Stomach (tissue), 9 donors: ENCODE measurements around the gene TIGD1. TPM values are rescaled to one million over a fixed set of nuclear protein-coding genes. Genes with fewer than 3 reads are reported as not detected.

Source experiments
- DNase-seq, 2 donors: peaks; one replicate each; pipeline versions ENCODE4 v3.0.0 to v3.0.0-alpha.2; 2013 to 2019
- H3K27ac ChIP-seq, 5 donors: fragments of 200-600 bp in 4 of 5; sonication (generic) in 4 of 5; one replicate each; pipeline ENCODE4 v1.5.1; 2013 to 2019; ENCODE audit warnings: mild to moderate bottlenecking in 1 of 5, moderate library complexity in 1 of 5
- H3K27me3 ChIP-seq, 3 donors: fragments of 200-600 bp; sonication (generic); one replicate each; pipeline ENCODE4 v1.5.1; 2017 to 2019; ENCODE audit warnings: mixed run types in 1 of 3
- H3K36me3 ChIP-seq, 4 donors: fragments of 200-600 bp; sonication (generic); 1 replicate in 3 of 4; 2 replicates in 1 of 4; pipeline ENCODE4 v1.5.1; 2016 to 2019
- H3K4me1 ChIP-seq, 4 donors: fragments of 200-600 bp; sonication (generic); one replicate each; pipeline ENCODE4 v1.5.1; 2016 to 2019
- H3K4me3 ChIP-seq, 4 donors: fragments of 200-600 bp; sonication (generic) in 3 of 4; one replicate each; pipeline ENCODE4 v1.5.1; 2016 to 2019; ENCODE audit warnings: mild to moderate bottlenecking in 1 of 4
- H3K9me3 ChIP-seq, 4 donors: fragments of 200-600 bp; sonication (generic); one replicate each; pipeline ENCODE4 v1.5.1; 2016 to 2019
- EP300 ChIP-seq: sonication (generic); formaldehyde crosslinking; IDR thresholded peaks from one replicate; pipeline ENCODE4 v1.6.1; 2017; ENCODE audit warnings: antibody characterized with exemption
- POLR2A ChIP-seq, 4 donors: fragments of 450-650 bp; IDR thresholded peaks; one replicate each; pipeline ENCODE4 v1.6.1; 2016; ENCODE audit warnings: antibody characterized with exemption in 4 of 4, control low read depth in 2 of 4, mild to moderate bottlenecking in 1 of 4, moderate library complexity in 1 of 4
- POLR2AphosphoS5 ChIP-seq, 3 donors: sonication (generic); formaldehyde crosslinking; IDR thresholded peaks; one replicate each; pipeline ENCODE4 v1.6.1; 2016; ENCODE audit warnings: antibody characterized with exemption in 3 of 3
- WGBS, 5 donors: extraction: QIAGEN DNeasy Blood & Tissue Kit in 3 of 5; methylation state at CpG; one replicate each; pipeline versions ENCODE4 v1.1.5 to v1.1.7; 2013 to 2018; 5-methylcytosine and 5-hydroxymethylcytosine counted together
- intact Hi-C: fragments of 100-400 bp; cut with DNase I; formaldehyde crosslinking; loops from one replicate; pipeline ENCODE4 v1.15.1; 2023; ENCODE audit warnings: low total_unique reads
- polyA plus RNA-seq, 3 donors: library from polyadenylated mRNA; stranded (reverse); fragments of 200-250 nt; gene quantifications; one replicate each; pipeline ENCODE4 v1.2.3, GENCODE V29; 2013
- total RNA-seq, 5 donors: library from RNA; depleted of rRNA; stranded (reverse); fragments of >200 nt; gene quantifications; one replicate each; pipeline versions ENCODE4 v1.1.0 to v1.2.3, GENCODE V29; 2014 to 2016
- TF ChIP-seq, protein P1 (sequence below), 7 experiments: fragments of 450-650 bp in 4 of 7; fragments of 200-600 bp in 3 of 7; sonication (generic) in 3 of 7; IDR thresholded peaks; one replicate each; pipeline ENCODE4 v1.5.1; 2016 to 2019; ENCODE audit warnings: antibody characterized with exemption in 7 of 7, control low read depth in 2 of 7, mild to moderate bottlenecking in 1 of 7
- donor health status: healthy with polysubstance abuse.
- donor health status: Bipolar disorder and iron deficiency.
- donor health status: healthy.

The TIGD1 gene
- total and polyA plus RNA-seq, 8 donors: 1.2 to 14.5 (median 6.1) TPM

DNA sequence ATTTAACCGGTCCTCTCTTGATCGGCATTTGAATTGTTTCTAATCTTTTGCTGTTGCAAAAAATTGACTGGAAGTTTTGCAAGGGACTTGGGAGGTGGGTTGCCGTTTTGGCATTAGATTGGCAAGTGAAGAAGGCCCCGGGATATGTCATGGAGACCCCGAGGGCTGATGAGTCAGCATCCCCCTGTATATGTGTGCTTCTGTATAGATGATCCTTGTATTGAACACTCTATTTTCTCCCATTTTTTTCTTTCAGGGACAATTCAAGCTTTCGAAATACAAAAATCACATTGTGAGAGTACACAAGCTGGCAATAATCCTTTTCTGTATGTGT is 30.3 kb upstream of the TIGD1 start:
- intact Hi-C loops: no loop called here
- WGBS, 5 donors: 30 to 70% (median 55%) methylated on average over 6 of the region's 6 CpGs
- DNase-seq: no peak
- H3K27ac ChIP-seq: peak overlapping the region; percentile 16 to 87 (median 65)
- peaks cover 10 to 27% (median 15%) of the 10 kb centered on the region in 4 donors for H3K4me1 ChIP-seq
- H3K27me3 ChIP-seq: no peaks in the 10 kb centered on the region
- H3K36me3 ChIP-seq: peaks cover 4 to 71% (median 63%) of the 10 kb centered on the region in 4 donors
- H3K9me3 ChIP-seq: peaks cover 0 to 6% (median 0%) of the 10 kb centered on the region in 4 donors
- peak overlapping the region in 1 of 4 donors; percentile 1 for H3K4me3 ChIP-seq
- TF ChIP-seq POLR2A (IDR thresholded peaks at IDR 0.05): no peak
- TF ChIP-seq, protein P1, sequence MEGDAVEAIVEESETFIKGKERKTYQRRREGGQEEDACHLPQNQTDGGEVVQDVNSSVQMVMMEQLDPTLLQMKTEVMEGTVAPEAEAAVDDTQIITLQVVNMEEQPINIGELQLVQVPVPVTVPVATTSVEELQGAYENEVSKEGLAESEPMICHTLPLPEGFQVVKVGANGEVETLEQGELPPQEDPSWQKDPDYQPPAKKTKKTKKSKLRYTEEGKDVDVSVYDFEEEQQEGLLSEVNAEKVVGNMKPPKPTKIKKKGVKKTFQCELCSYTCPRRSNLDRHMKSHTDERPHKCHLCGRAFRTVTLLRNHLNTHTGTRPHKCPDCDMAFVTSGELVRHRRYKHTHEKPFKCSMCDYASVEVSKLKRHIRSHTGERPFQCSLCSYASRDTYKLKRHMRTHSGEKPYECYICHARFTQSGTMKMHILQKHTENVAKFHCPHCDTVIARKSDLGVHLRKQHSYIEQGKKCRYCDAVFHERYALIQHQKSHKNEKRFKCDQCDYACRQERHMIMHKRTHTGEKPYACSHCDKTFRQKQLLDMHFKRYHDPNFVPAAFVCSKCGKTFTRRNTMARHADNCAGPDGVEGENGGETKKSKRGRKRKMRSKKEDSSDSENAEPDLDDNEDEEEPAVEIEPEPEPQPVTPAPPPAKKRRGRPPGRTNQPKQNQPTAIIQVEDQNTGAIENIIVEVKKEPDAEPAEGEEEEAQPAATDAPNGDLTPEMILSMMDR (IDR thresholded peaks at IDR 0.05): no peak
- no peak for TF ChIP-seq EP300

DNA sequence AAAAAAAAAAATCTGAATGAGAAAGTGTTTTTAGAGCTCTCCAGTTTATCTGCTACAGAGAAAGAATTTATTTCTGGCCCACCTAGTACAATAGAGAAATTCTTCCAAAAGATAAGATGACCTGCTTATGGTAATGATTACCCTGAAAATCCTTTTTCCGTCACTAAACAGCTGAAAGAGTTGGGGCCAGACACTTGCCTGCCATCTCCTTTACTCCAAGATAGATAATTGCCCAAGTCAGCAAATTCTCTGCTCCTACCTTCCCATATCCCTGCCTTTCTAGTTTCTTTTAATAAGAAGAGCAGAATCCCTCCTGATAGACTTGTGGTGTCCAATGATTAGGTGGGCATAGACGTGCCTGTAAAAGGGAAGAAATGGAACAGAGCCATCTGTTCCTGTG is 28.3 kb upstream of the TIGD1 start:
- Histone ChIP-seq H3K27me3 (no peaks in the 10 kb centered on the region), H3K9me3 (no peaks in the 10 kb centered on the region), H3K4me1 (peaks cover 10 to 27% (median 17%) of the 10 kb centered on the region in 4 donors), H3K36me3 (peaks cover 12 to 83% (median 73%) of the 10 kb centered on the region in 4 donors), H3K27ac (no peak overlapping the region), H3K4me3 (no peak overlapping the region)
- no peak for DNase-seq
- WGBS, 5 donors: 67 to 87% (median 76%) methylated on average over 2 of the region's 2 CpGs
- no peak for TF ChIP-seq POLR2AphosphoS5 (IDR thresholded peaks at IDR 0.05)
- TF ChIP-seq POLR2A (IDR thresholded peaks at IDR 0.05): no peak
- TF ChIP-seq EP300: no peak
- TF ChIP-seq, protein P1 (IDR thresholded peaks at IDR 0.05): no peak
- intact Hi-C loops: no loop called here

DNA sequence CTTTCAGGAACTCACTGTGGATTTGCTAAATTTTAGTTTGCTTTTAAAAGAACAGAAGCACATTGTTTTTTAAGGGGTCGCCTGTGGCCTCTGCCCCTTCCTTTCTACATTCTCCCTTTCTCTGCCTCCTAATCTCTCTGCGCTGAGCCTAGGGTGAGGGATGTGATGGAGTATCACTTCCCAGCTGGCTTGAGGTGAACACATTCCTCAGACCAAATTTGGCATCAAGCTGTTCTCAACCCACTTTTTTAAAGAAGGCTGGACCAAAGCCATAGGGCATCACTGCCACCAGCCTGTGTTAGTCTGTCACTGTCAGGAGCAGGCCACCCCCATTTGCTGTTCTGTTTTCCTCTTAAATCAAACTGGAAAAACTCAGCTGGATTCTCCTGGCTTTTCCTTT is 27.5 kb upstream of the TIGD1 start:
- Histone ChIP-seq H3K4me3 (no peak overlapping the region), H3K36me3 (peaks cover 15 to 83% (median 72%) of the 10 kb centered on the region in 4 donors), H3K4me1 (peaks cover 10 to 27% (median 19%) of the 10 kb centered on the region in 4 donors), H3K9me3 (no peaks in the 10 kb centered on the region), H3K27ac (peak overlapping the region in 1 of 5 donors; percentile 31), H3K27me3 (no peaks in the 10 kb centered on the region)
- intact Hi-C loops: no loop called here
- no peak for DNase-seq
- TF ChIP-seq, protein P1 (IDR thresholded peaks at IDR 0.05): no peak
- WGBS, 5 donors: 76 to 94% (median 85%) methylated on average over 2 of the region's 2 CpGs

DNA sequence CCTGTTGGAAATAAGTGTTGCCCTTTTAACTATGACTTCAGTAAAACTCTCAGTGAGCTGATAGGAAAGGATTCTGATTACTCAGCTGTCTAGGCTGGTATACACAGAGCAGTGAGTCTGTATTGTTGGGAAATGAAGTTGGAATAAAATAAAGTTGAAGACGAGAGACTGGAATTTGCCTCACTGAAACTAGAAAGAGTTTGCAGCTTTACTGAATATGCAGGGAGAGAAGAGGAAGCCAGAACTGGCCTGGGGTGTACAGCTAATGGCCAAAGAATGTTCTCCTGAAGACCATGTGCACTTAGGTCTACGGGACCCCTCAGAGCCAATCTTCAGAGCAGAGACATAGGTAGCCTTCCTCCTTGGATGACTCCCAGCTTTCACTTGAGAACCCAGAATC is 26.6 kb upstream of the TIGD1 start:
- TF ChIP-seq POLR2A (IDR thresholded peaks at IDR 0.05): no peak
- no peak for TF ChIP-seq EP300
- no peak for TF ChIP-seq POLR2AphosphoS5 (IDR thresholded peaks at IDR 0.05)
- TF ChIP-seq, protein P1 (IDR thresholded peaks at IDR 0.05): no peak
- Histone ChIP-seq H3K9me3 (no peaks in the 10 kb centered on the region), H3K27me3 (no peaks in the 10 kb centered on the region), H3K4me3 (no peak overlapping the region), H3K36me3 (peaks cover 17 to 83% (median 72%) of the 10 kb centered on the region in 4 donors), H3K4me1 (peaks cover 10 to 23% (median 17%) of the 10 kb centered on the region in 4 donors), H3K27ac (peak overlapping the region in 3 of 5 donors; percentile 6 to 31 (median 31))
- intact Hi-C loops: no loop called here
- 48 to 84% (median 67%) methylated on average over 2 of the region's 2 CpGs for WGBS, 5 donors
- no peak for DNase-seq
